Right atrium auricular region (tissue), 2 donors: ENCODE measurements around the gene PTPRN2. TPM values are rescaled to one million over a fixed set of nuclear protein-coding genes. Genes with fewer than 3 reads are reported as not detected.
"Not testable (repeated sequence)": the region's sequence is repeated elsewhere in the genome, so short reads cannot be mapped to it uniquely, and the experiment has no call there.

Experiments used
- DNase-seq: peaks from one replicate; pipeline ENCODE4 v3.0.0-alpha.2; 2019; ENCODE audit warnings: low spot score
- H3K27ac ChIP-seq, 2 donors: fragments of 200-600 bp; sonication (generic); 1 replicate in 1 of 2; 2 replicates in 1 of 2; pipeline ENCODE4 v1.5.1; 2016 to 2019
- H3K27me3 ChIP-seq, 2 donors: fragments of 200-600 bp; sonication (generic); one replicate each; pipeline versions ENCODE4 v1.5.1 to v1.6.0; 2017 to 2019
- H3K36me3 ChIP-seq: fragments of 200-600 bp; sonication (generic); one replicate; pipeline ENCODE4 v1.5.1; 2016
- H3K4me1 ChIP-seq, 2 donors: fragments of 200-600 bp; sonication (generic); one replicate each; pipeline versions ENCODE4 v1.5.1 to v1.6.0; 2017 to 2019
- H3K4me3 ChIP-seq, 2 donors: fragments of 200-600 bp; sonication (generic); 1 replicate in 1 of 2; 2 replicates in 1 of 2; pipeline ENCODE4 v1.5.1; 2017 to 2019; ENCODE audit warnings: mild to moderate bottlenecking in 1 of 2, moderate library complexity in 1 of 2
- H3K9me3 ChIP-seq, 2 donors: fragments of 200-600 bp; sonication (generic); one replicate each; pipeline ENCODE4 v1.5.1; 2019
- CTCF ChIP-seq, 2 donors: fragments of 200-600 bp; sonication (generic); IDR thresholded peaks; one replicate each; pipeline ENCODE4 v1.5.1; 2019; ENCODE audit warnings: antibody characterized with exemption in 2 of 2
- total RNA-seq, 2 donors: library from RNA; depleted of rRNA; stranded (reverse); fragments of >200 nt; gene quantifications; one replicate each; pipeline ENCODE4 v1.1.0, GENCODE V29; 2016

PTPRN2 gene
- total RNA-seq, 2 donors from 2014 or later = 2.6 to 2.7 TPM

GRCh38 chr7:158406364-158406763 lies 181.3 kb downstream of the PTPRN2 start:
- Histone ChIP-seq H3K4me1 (no peaks in the 10 kb centered on the region), H3K27ac (no peak overlapping the region), H3K36me3 (no peaks in the 10 kb centered on the region), H3K27me3 (no peaks in the 10 kb centered on the region), H3K4me3 (no peak overlapping the region), H3K9me3 (no peaks in the 10 kb centered on the region)
- TF ChIP-seq CTCF (IDR thresholded peaks at IDR 0.05) = no peak
- no peak for DNase-seq

GRCh38 chr7:158405771-158406170 lies 181.9 kb downstream of the PTPRN2 start:
- H3K4me3 ChIP-seq, H3K9me3 ChIP-seq, H3K4me1 ChIP-seq, H3K36me3 ChIP-seq, H3K27ac ChIP-seq, H3K27me3 ChIP-seq, DNase-seq: not testable (repeated sequence)

- no peak for TF ChIP-seq CTCF (IDR thresholded peaks at IDR 0.05)
- Histone ChIP-seq H3K9me3 (no peaks in the 10 kb centered on the region), H3K4me1 (no peaks in the 10 kb centered on the region), H3K4me3 (no peak overlapping the region), H3K36me3 (no peaks in the 10 kb centered on the region), H3K27me3 (no peaks in the 10 kb centered on the region), H3K27ac (no peak overlapping the region)
- DNase-seq = no peak
These were observed 182.3 kb downstream of the PTPRN2 start for GRCh38 chr7:158405324-158405723.

- Histone ChIP-seq H3K27me3 (no peaks in the 10 kb centered on the region), H3K36me3 (no peaks in the 10 kb centered on the region), H3K9me3 (peaks cover 0 to 1% of the 10 kb centered on the region in 2 donors), H3K4me3 (no peak overlapping the region), H3K4me1 (no peaks in the 10 kb centered on the region), H3K27ac (no peak overlapping the region)
- TF ChIP-seq CTCF (IDR thresholded peaks at IDR 0.05) = no peak
- no peak for DNase-seq
These were observed 183.4 kb downstream of the PTPRN2 start for GRCh38 chr7:158404031-158404761.

- Histone ChIP-seq H3K9me3 (peaks cover 0 to 8% of the 10 kb centered on the region in 2 donors), H3K4me3 (no peak overlapping the region), H3K4me1 (no peaks in the 10 kb centered on the region), H3K27me3 (no peaks in the 10 kb centered on the region), H3K36me3 (no peaks in the 10 kb centered on the region), H3K27ac (no peak overlapping the region)
- TF ChIP-seq CTCF (IDR thresholded peaks at IDR 0.05) = no peak
- DNase-seq = no peak
These were observed 184.4 kb downstream of the PTPRN2 start for GRCh38 chr7:158403013-158403821.

GRCh38 chr7:158402471-158402870 lies 185.2 kb downstream of the PTPRN2 start:
- no peaks in the 10 kb centered on the region for H3K27me3 ChIP-seq
- DNase-seq = no peak
- no peak for TF ChIP-seq CTCF (IDR thresholded peaks at IDR 0.05)
- H3K36me3 ChIP-seq = no peaks in the 10 kb centered on the region
- H3K27ac ChIP-seq = no peak overlapping the region
- no peak overlapping the region for H3K4me3 ChIP-seq
- H3K4me1 ChIP-seq = no peaks in the 10 kb centered on the region
- H3K9me3 ChIP-seq = peaks cover 0 to 8% of the 10 kb centered on the region in 2 donors
